ENCODE measurements around the gene HRH1.

GRCh38 chr3:11195721-11196332, 41.5 kb downstream of the HRH1 start:
- TF ChIP-seq CTCF (IDR thresholded peaks at IDR 0.05) (no peak), POLR2A (IDR thresholded peaks at IDR 0.05) (no peak)

Measured in prostate gland (tissue), 2 donors.